GM12874 (cell line): Measurements from ENCODE around the gene GSTP1.
A peak's percentile ranks its signal among the peaks of the same experiment; 100 is the strongest.

Source experiments
- CTCF ChIP-seq: IDR thresholded peaks from 2 replicates; pipeline ENCODE4 v1.5.1; 2011; ENCODE audit warnings: low read depth, mild to moderate bottlenecking, control low read depth, low read length, moderate library complexity; ENCODE audit not compliant: insufficient read depth

GSTP1 gene

GRCh38 chr11:67572747-67573419, 10.7 kb upstream of the GSTP1 start:
- TF ChIP-seq CTCF = peak; percentile 79

GRCh38 chr11:67574938-67575337, 8.7 kb upstream of the GSTP1 start:
- no peak for TF ChIP-seq CTCF

- TF ChIP-seq CTCF = peak; percentile 44; the same call in 1 of the 2 replicates
Observed at GRCh38 chr11:67576735-67577475, 6.7 kb upstream of the GSTP1 start.

- TF ChIP-seq CTCF = no peak
Observed at GRCh38 chr11:67577951-67578350, 5.7 kb upstream of the GSTP1 start.

GRCh38 chr11:67581469-67581868, 2.1 kb upstream of the GSTP1 start:
- TF ChIP-seq CTCF = no peak

- no peak for TF ChIP-seq CTCF
Observed at GRCh38 chr11:67582011-67582410, 1.6 kb upstream of the GSTP1 start.

GRCh38 chr11:67584205-67584880, 731 bp downstream of the GSTP1 start:
- TF ChIP-seq CTCF = no peak
